ENCODE results near the gene ARSK.

- TF ChIP-seq CTCF (IDR thresholded peaks at IDR 0.05) = no peak
- TF ChIP-seq POLR2A (IDR thresholded peaks at IDR 0.05) = no peak
Observed at GRCh38 chr5:95557841-95558240, 2.9 kb downstream of the ARSK start.

All from prostate gland (tissue), 2 donors.